Stimulated activated CD8-positive, alpha-beta memory T cell treated with anti-CD3 and anti-CD28 coated beads, Interleukin-7, amount 100 ng/mL, for 24 hours (primary cell): ENCODE measurements around the gene MMP1.

Experiments used
- DNase-seq: peaks from one replicate; pipeline ENCODE4 v3.0.0-alpha.2; 2020; ENCODE audit warnings: low read depth

Gene MMP1

GRCh38 chr11:102806296-102806695 lies 8.3 kb upstream of the MMP1 start:
- no peak for DNase-seq

- DNase-seq = no peak
Measured at GRCh38 chr11:102802341-102802740, 4.4 kb upstream of the MMP1 start.

GRCh38 chr11:102800767-102801166 lies 2.8 kb upstream of the MMP1 start:
- no peak for DNase-seq

- DNase-seq = no peak
Measured at GRCh38 chr11:102799681-102800340, 1.9 kb upstream of the MMP1 start.

- DNase-seq = no peak
Measured at GRCh38 chr11:102794382-102794781, 3.6 kb downstream of the MMP1 start.

GRCh38 chr11:102793677-102794290 lies 4.2 kb downstream of the MMP1 start:
- DNase-seq = no peak

GRCh38 chr11:102792604-102793003 lies 5.4 kb downstream of the MMP1 start:
- DNase-seq = no peak

- DNase-seq = no peak
Measured at GRCh38 chr11:102791271-102792036, 6.5 kb downstream of the MMP1 start.

GRCh38 chr11:102788334-102788995 lies 9.5 kb downstream of the MMP1 start:
- no peak for DNase-seq

GRCh38 chr11:102784380-102784779 lies 13.6 kb downstream of the MMP1 start:
- no peak for DNase-seq

- DNase-seq = no peak
Measured at GRCh38 chr11:102783720-102784119, 14.2 kb downstream of the MMP1 start.

GRCh38 chr11:102783016-102783415 lies 14.9 kb downstream of the MMP1 start:
- no peak for DNase-seq

GRCh38 chr11:102781676-102782075 lies 16.3 kb downstream of the MMP1 start:
- DNase-seq = no peak

GRCh38 chr11:102780491-102780918 lies 17.5 kb downstream of the MMP1 start, which contains the start of gene MMP10:
Gene MMP10, minus strand, starts transcription at chr11:102780628. Its CDS starts 37 bp downstream, at chr11:102780591.
- no peak for DNase-seq

GRCh38 chr11:102776454-102776853 lies 21.5 kb downstream of the MMP1 start:
- no peak for DNase-seq

GRCh38 chr11:102773386-102773785 lies 24.6 kb downstream of the MMP1 start:
- no peak for DNase-seq

- DNase-seq = no peak
Measured at GRCh38 chr11:102771351-102771750, 26.6 kb downstream of the MMP1 start.

- DNase-seq = no peak
Measured at GRCh38 chr11:102770191-102770590, 27.8 kb downstream of the MMP1 start.

- DNase-seq = no peak
Measured at GRCh38 chr11:102767800-102768199, 30.2 kb downstream of the MMP1 start.

- no peak for DNase-seq
Measured at GRCh38 chr11:102763440-102763839, 34.5 kb downstream of the MMP1 start.

GRCh38 chr11:102762361-102762767 lies 35.6 kb downstream of the MMP1 start:
- no peak for DNase-seq

GRCh38 chr11:102761646-102762238 lies 36.2 kb downstream of the MMP1 start:
- DNase-seq = no peak
